Tongue (tissue), 2 donors: ENCODE results near the gene MICAL2. TPM values are rescaled to one million over a fixed set of nuclear protein-coding genes. Genes with fewer than 3 reads are reported as not detected.

Experiments used
- DNase-seq: peaks from one replicate; pipeline ENCODE4 v3.0.0-alpha.2; 2015
- total RNA-seq: library from RNA; depleted of rRNA; stranded (reverse); fragments of >200 nt; gene quantifications from one replicate; pipeline ENCODE4 v1.2.3, GENCODE V29; 2014

The MICAL2 gene
- total RNA-seq, 1 donor from 2014 or later, result 16.9 TPM

- DNase-seq, result no peak
Observed at GRCh38 chr11:12156301-12157140, 46.1 kb downstream of the MICAL2 start.

- no peak for DNase-seq
Observed at GRCh38 chr11:12157241-12157661, 46.9 kb downstream of the MICAL2 start.

- DNase-seq, result no peak
Observed at GRCh38 chr11:12158909-12159308, 48.5 kb downstream of the MICAL2 start.

GRCh38 chr11:12159351-12160099 is 49.1 kb downstream of the MICAL2 start:
- peak; percentile 72 for DNase-seq

- DNase-seq, result no peak
Observed at GRCh38 chr11:12160231-12160630, 49.8 kb downstream of the MICAL2 start.

- peak; percentile 65 for DNase-seq
Observed at GRCh38 chr11:12160680-12161079, 50.3 kb downstream of the MICAL2 start.

- peak; percentile 40 for DNase-seq
Observed at GRCh38 chr11:12161137-12161536, 50.7 kb downstream of the MICAL2 start.

GRCh38 chr11:12161603-12162350 is 51.4 kb downstream of the MICAL2 start:
- no peak for DNase-seq

GRCh38 chr11:12162652-12163051 is 52.3 kb downstream of the MICAL2 start:
- no peak for DNase-seq

GRCh38 chr11:12163181-12163941 is 53.0 kb downstream of the MICAL2 start:
- peak; percentile 72 for DNase-seq

- DNase-seq, result no peak
Observed at GRCh38 chr11:12164061-12165014, 53.9 kb downstream of the MICAL2 start.

GRCh38 chr11:12165237-12165875 is 55.0 kb downstream of the MICAL2 start:
- no peak for DNase-seq

GRCh38 chr11:12166299-12167060 is 56.1 kb downstream of the MICAL2 start:
- no peak for DNase-seq

- DNase-seq, result no peak
Observed at GRCh38 chr11:12167061-12168000, 56.9 kb downstream of the MICAL2 start.

- DNase-seq, result no peak
Observed at GRCh38 chr11:12168114-12168513, 57.7 kb downstream of the MICAL2 start.

GRCh38 chr11:12169822-12170221 is 59.4 kb downstream of the MICAL2 start:
- DNase-seq, result no peak

GRCh38 chr11:12170501-12170900 is 60.1 kb downstream of the MICAL2 start:
- no peak for DNase-seq

- peak; percentile 62 for DNase-seq
Observed at GRCh38 chr11:12170984-12171383, 60.6 kb downstream of the MICAL2 start.
